ENCODE data around the gene DCST2. TPM values are rescaled to one million over a fixed set of nuclear protein-coding genes. Genes with fewer than 3 reads are reported as not detected.
A peak's percentile ranks its signal among the peaks of the same experiment; 100 is the strongest.

The DCST2 gene
- total and polyA plus RNA-seq, 5 experiments from 2014 or later: 0.83 to 1.1 TPM; not detected in 3

- ATAC-seq (no peak), DNase-seq (no peak)
- POLR2A ChIA-PET: interaction anchor here (0.6 kb wide), 1 partner anchor 95 kb away, joined by 3 read pairs; no protein-coding TSS in a partner anchor
- H3K4me1 Mint-ChIP-seq: peaks cover 19 to 46% (median 43%) of the 10 kb centered on the region in 4 donors
- peaks cover 10 to 24% (median 14%) of the 10 kb centered on the region in 5 donors for H3K27me3 Mint-ChIP-seq
- no peaks in the 10 kb centered on the region for H3K9me3 Mint-ChIP-seq
- H3K4me3 Mint-ChIP-seq: peak overlapping the region in 8 of 10 donors; percentile 5 to 81 (median 40)
- H3K27ac Mint-ChIP-seq: peak overlapping the region in 2 of 10 donors; percentile 0 to 54
- no peaks in the 10 kb centered on the region for H3K36me3 Mint-ChIP-seq
These were observed 43.8 kb upstream of the DCST2 start for GRCh38 chr1:155077346-155077745.

GRCh38 chr1:155076371-155076770 is 42.8 kb upstream of the DCST2 start:
- Mint-ChIP-seq H3K36me3 (no peaks in the 10 kb centered on the region), H3K27me3 (peaks cover 7 to 15% (median 8%) of the 10 kb centered on the region in 5 donors), H3K27ac (no peak overlapping the region), H3K4me1 (peaks cover 21 to 47% (median 44%) of the 10 kb centered on the region in 4 donors), H3K4me3 (no peak overlapping the region), H3K9me3 (no peaks in the 10 kb centered on the region)
- no peak for ATAC-seq
- POLR2A ChIA-PET: interaction anchor here (1.0 to 1.1 kb wide), 2 partner anchors 8 to 24 kb away, joined by 3 to 5 read pairs; no protein-coding TSS in a partner anchor
- DNase-seq: no peak

GRCh38 chr1:155075535-155075934 is 42.0 kb upstream of the DCST2 start:
- no peak for ATAC-seq
- no peaks in the 10 kb centered on the region for H3K36me3 Mint-ChIP-seq
- H3K27ac Mint-ChIP-seq: no peak overlapping the region
- H3K27me3 Mint-ChIP-seq: peaks cover 4 to 10% (median 5%) of the 10 kb centered on the region in 5 donors
- DNase-seq: no peak
- no peak overlapping the region for H3K4me3 Mint-ChIP-seq
- peaks cover 20 to 49% (median 44%) of the 10 kb centered on the region in 4 donors for H3K4me1 Mint-ChIP-seq
- POLR2A ChIA-PET: interaction anchor here (0.6 to 1.4 kb wide), 3 partner anchors 9 to 24 kb away, joined by 3 read pairs; no protein-coding TSS in a partner anchor
- no peaks in the 10 kb centered on the region for H3K9me3 Mint-ChIP-seq

GRCh38 chr1:155073377-155074242 is 40.0 kb upstream of the DCST2 start:
- peak overlapping the region in 1 of 10 donors; percentile 35 for H3K4me3 Mint-ChIP-seq
- H3K27ac Mint-ChIP-seq: no peak overlapping the region
- ATAC-seq (peak in 1 of 2 donors; percentile 9), DNase-seq (peak in 2 of 10 donors; percentile 25 to 31)
- POLR2A ChIA-PET: no interaction called here
- no peaks in the 10 kb centered on the region for H3K27me3 Mint-ChIP-seq
- peaks cover 15 to 43% (median 39%) of the 10 kb centered on the region in 4 donors for H3K4me1 Mint-ChIP-seq
- no peaks in the 10 kb centered on the region for H3K9me3 Mint-ChIP-seq
- peaks cover 0 to 4% (median 0%) of the 10 kb centered on the region in 3 donors for H3K36me3 Mint-ChIP-seq

- Mint-ChIP-seq H3K4me1 (peaks cover 13 to 39% (median 38%) of the 10 kb centered on the region in 4 donors), H3K27me3 (no peaks in the 10 kb centered on the region), H3K9me3 (no peaks in the 10 kb centered on the region), H3K27ac (peak overlapping the region in 1 of 10 donors; percentile 41), H3K36me3 (peaks cover 0 to 9% (median 0%) of the 10 kb centered on the region in 3 donors), H3K4me3 (peak overlapping the region in 1 of 10 donors; percentile 73)
- POLR2A ChIA-PET: interaction anchor here (0.5 to 1.0 kb wide), 2 partner anchors 9 to 547 kb away, joined by 5 to 6 read pairs; partner anchors contain the start of gene EFNA4
- ATAC-seq: no peak
- DNase-seq: no peak
These were observed 39.1 kb upstream of the DCST2 start for GRCh38 chr1:155072531-155073289.

- peak overlapping the region in 5 of 10 donors; percentile 43 to 88 (median 76) for H3K27ac Mint-ChIP-seq
- no peaks in the 10 kb centered on the region for H3K9me3 Mint-ChIP-seq
- H3K4me1 Mint-ChIP-seq: peaks cover 13 to 43% (median 37%) of the 10 kb centered on the region in 4 donors
- no peaks in the 10 kb centered on the region for H3K27me3 Mint-ChIP-seq
- ATAC-seq (no peak), DNase-seq (no peak)
- POLR2A ChIA-PET: interaction anchor here (0.6 kb wide), 1 partner anchor 100 kb away, joined by 3 read pairs; no protein-coding TSS in a partner anchor
- peaks cover 0 to 15% (median 0%) of the 10 kb centered on the region in 3 donors for H3K36me3 Mint-ChIP-seq
- peak overlapping the region in 9 of 10 donors; percentile 58 to 78 (median 63) for H3K4me3 Mint-ChIP-seq
These were observed 38.1 kb upstream of the DCST2 start for GRCh38 chr1:155071701-155072100.

- H3K27ac Mint-ChIP-seq: peak overlapping the region in 7 of 10 donors; percentile 41 to 90 (median 57)
- H3K4me1 Mint-ChIP-seq: peaks cover 14 to 51% (median 39%) of the 10 kb centered on the region in 4 donors
- peak overlapping the region; percentile 58 to 78 (median 64) for H3K4me3 Mint-ChIP-seq
- ATAC-seq (peak; percentile 97 to 98), DNase-seq (peak; percentile 64 to 90 (median 82))
- no peaks in the 10 kb centered on the region for H3K27me3 Mint-ChIP-seq
- no peaks in the 10 kb centered on the region for H3K9me3 Mint-ChIP-seq
- POLR2A ChIA-PET: interaction anchor here (0.6 to 2.4 kb wide), 6 partner anchors 9 to 115 kb away, joined by 3 to 14 read pairs (median 6); partner anchors contain the start of genes ADAM15 and PBXIP1
- peaks cover 0 to 20% (median 0%) of the 10 kb centered on the region in 3 donors for H3K36me3 Mint-ChIP-seq
These were observed 37.4 kb upstream of the DCST2 start for GRCh38 chr1:155070721-155071569.

- peak overlapping the region; percentile 27 to 78 (median 60) for H3K4me3 Mint-ChIP-seq
- no peaks in the 10 kb centered on the region for H3K9me3 Mint-ChIP-seq
- H3K27ac Mint-ChIP-seq: peak overlapping the region in 4 of 10 donors; percentile 41 to 57 (median 50)
- no peaks in the 10 kb centered on the region for H3K27me3 Mint-ChIP-seq
- H3K36me3 Mint-ChIP-seq: peaks cover 0 to 20% (median 0%) of the 10 kb centered on the region in 3 donors
- no peak for ATAC-seq
- H3K4me1 Mint-ChIP-seq: peaks cover 14 to 52% (median 39%) of the 10 kb centered on the region in 4 donors
- DNase-seq: no peak
- POLR2A ChIA-PET: interaction anchor here (0.9 to 2.4 kb wide), 6 partner anchors 10 to 114 kb away, joined by 3 to 14 read pairs (median 6); partner anchors contain the start of genes ADAM15 and PBXIP1
These were observed 36.6 kb upstream of the DCST2 start for GRCh38 chr1:155070158-155070621.

- ATAC-seq: no peak
- Mint-ChIP-seq H3K27me3 (no peaks in the 10 kb centered on the region), H3K9me3 (no peaks in the 10 kb centered on the region), H3K27ac (peak overlapping the region in 1 of 10 donors; percentile 32), H3K36me3 (peaks cover 0 to 20% (median 0%) of the 10 kb centered on the region in 3 donors), H3K4me3 (peak overlapping the region in 2 of 10 donors; percentile 11 to 73), H3K4me1 (peaks cover 15 to 57% (median 42%) of the 10 kb centered on the region in 4 donors)
- DNase-seq: no peak
- POLR2A ChIA-PET: interaction anchor here (1.9 to 2.4 kb wide), 3 partner anchors 11 to 19 kb away, joined by 5 to 14 read pairs (median 6); partner anchors contain the start of gene ADAM15
These were observed 36.1 kb upstream of the DCST2 start for GRCh38 chr1:155069551-155070157.

- H3K4me3 Mint-ChIP-seq: peak overlapping the region in 3 of 10 donors; percentile 22 to 54 (median 42)
- H3K27ac Mint-ChIP-seq: peak overlapping the region in 3 of 10 donors; percentile 8 to 33 (median 29)
- peaks cover 20 to 59% (median 41%) of the 10 kb centered on the region in 4 donors for H3K4me1 Mint-ChIP-seq
- no peaks in the 10 kb centered on the region for H3K9me3 Mint-ChIP-seq
- DNase-seq (no peak), ATAC-seq (no peak)
- H3K36me3 Mint-ChIP-seq: peaks cover 0 to 20% (median 0%) of the 10 kb centered on the region in 3 donors
- POLR2A ChIA-PET: interaction anchor here (1.9 kb wide), 1 partner anchor 16 kb away, joined by 6 read pairs; no protein-coding TSS in a partner anchor
- no peaks in the 10 kb centered on the region for H3K27me3 Mint-ChIP-seq
These were observed 35.0 kb upstream of the DCST2 start for GRCh38 chr1:155068599-155068998.

Data from naive thymus-derived CD8-positive, alpha-beta T cell (primary cell).